Stomach (tissue), 9 donors: ENCODE measurements around the gene CCDC138. TPM values are rescaled to one million over a fixed set of nuclear protein-coding genes. Genes with fewer than 3 reads are reported as not detected.

Source experiments
- DNase-seq, 2 donors: peaks; one replicate each; pipeline versions ENCODE4 v3.0.0 to v3.0.0-alpha.2; 2013 to 2019
- H3K27ac ChIP-seq, 5 donors: fragments of 200-600 bp in 4 of 5; sonication (generic) in 4 of 5; one replicate each; pipeline ENCODE4 v1.5.1; 2013 to 2019; ENCODE audit warnings: mild to moderate bottlenecking in 1 of 5, moderate library complexity in 1 of 5
- H3K27me3 ChIP-seq, 3 donors: fragments of 200-600 bp; sonication (generic); one replicate each; pipeline ENCODE4 v1.5.1; 2017 to 2019; ENCODE audit warnings: mixed run types in 1 of 3
- H3K36me3 ChIP-seq, 4 donors: fragments of 200-600 bp; sonication (generic); 1 replicate in 3 of 4; 2 replicates in 1 of 4; pipeline ENCODE4 v1.5.1; 2016 to 2019
- H3K4me1 ChIP-seq, 4 donors: fragments of 200-600 bp; sonication (generic); one replicate each; pipeline ENCODE4 v1.5.1; 2016 to 2019
- H3K4me3 ChIP-seq, 4 donors: fragments of 200-600 bp; sonication (generic) in 3 of 4; one replicate each; pipeline ENCODE4 v1.5.1; 2016 to 2019; ENCODE audit warnings: mild to moderate bottlenecking in 1 of 4
- H3K9me3 ChIP-seq, 4 donors: fragments of 200-600 bp; sonication (generic); one replicate each; pipeline ENCODE4 v1.5.1; 2016 to 2019
- CTCF ChIP-seq, 7 experiments: fragments of 450-650 bp in 4 of 7; fragments of 200-600 bp in 3 of 7; sonication (generic) in 3 of 7; IDR thresholded peaks; one replicate each; pipeline ENCODE4 v1.5.1; 2016 to 2019; ENCODE audit warnings: antibody characterized with exemption in 7 of 7, control low read depth in 2 of 7, mild to moderate bottlenecking in 1 of 7
- EP300 ChIP-seq: sonication (generic); formaldehyde crosslinking; IDR thresholded peaks from one replicate; pipeline ENCODE4 v1.6.1; 2017; ENCODE audit warnings: antibody characterized with exemption
- POLR2A ChIP-seq, 4 donors: fragments of 450-650 bp; IDR thresholded peaks; one replicate each; pipeline ENCODE4 v1.6.1; 2016; ENCODE audit warnings: antibody characterized with exemption in 4 of 4, control low read depth in 2 of 4, mild to moderate bottlenecking in 1 of 4, moderate library complexity in 1 of 4
- POLR2AphosphoS5 ChIP-seq, 3 donors: sonication (generic); formaldehyde crosslinking; IDR thresholded peaks; one replicate each; pipeline ENCODE4 v1.6.1; 2016; ENCODE audit warnings: antibody characterized with exemption in 3 of 3
- WGBS, 5 donors: extraction: QIAGEN DNeasy Blood & Tissue Kit in 3 of 5; methylation state at CpG; one replicate each; pipeline versions ENCODE4 v1.1.5 to v1.1.7; 2013 to 2018; 5-methylcytosine and 5-hydroxymethylcytosine counted together
- intact Hi-C: fragments of 100-400 bp; cut with DNase I; formaldehyde crosslinking; loops from one replicate; pipeline ENCODE4 v1.15.1; 2023; ENCODE audit warnings: low total_unique reads
- polyA plus RNA-seq, 3 donors: library from polyadenylated mRNA; stranded (reverse); fragments of 200-250 nt; gene quantifications; one replicate each; pipeline ENCODE4 v1.2.3, GENCODE V29; 2013
- total RNA-seq, 5 donors: library from RNA; depleted of rRNA; stranded (reverse); fragments of >200 nt; gene quantifications; one replicate each; pipeline versions ENCODE4 v1.1.0 to v1.2.3, GENCODE V29; 2014 to 2016
- donor health status: healthy with polysubstance abuse.
- donor health status: Bipolar disorder and iron deficiency.
- donor health status: healthy.

Gene CCDC138
- total and polyA plus RNA-seq, 8 donors: 0.29 to 25.4 (median 1.9) TPM

- TF ChIP-seq EP300: no peak
- TF ChIP-seq POLR2A (IDR thresholded peaks at IDR 0.05): no peak
- no peak for TF ChIP-seq POLR2AphosphoS5 (IDR thresholded peaks at IDR 0.05)
- no peak for TF ChIP-seq CTCF (IDR thresholded peaks at IDR 0.05)
- intact Hi-C loops: no loop called here
- H3K4me3 ChIP-seq: no peak overlapping the region
- H3K9me3 ChIP-seq: peaks cover 0 to 7% (median 2%) of the 10 kb centered on the region in 4 donors
- H3K4me1 ChIP-seq: no peaks in the 10 kb centered on the region
- no peak overlapping the region for H3K27ac ChIP-seq
- no peaks in the 10 kb centered on the region for H3K27me3 ChIP-seq
- no peak for DNase-seq
- peaks cover 0 to 10% (median 2%) of the 10 kb centered on the region in 4 donors for H3K36me3 ChIP-seq
Observed at GRCh38 chr2:108841506-108841905, 54.9 kb downstream of the CCDC138 start.

- H3K4me1 ChIP-seq: no peaks in the 10 kb centered on the region
- intact Hi-C loops: no loop called here
- DNase-seq: no peak
- H3K27me3 ChIP-seq: no peaks in the 10 kb centered on the region
- no peak overlapping the region for H3K4me3 ChIP-seq
- peaks cover 4 to 20% (median 9%) of the 10 kb centered on the region in 4 donors for H3K36me3 ChIP-seq
- H3K27ac ChIP-seq: no peak overlapping the region
- H3K9me3 ChIP-seq: peaks cover 0 to under 1% (median 0%) of the 10 kb centered on the region in 4 donors
- TF ChIP-seq EP300 (no peak), POLR2A (IDR thresholded peaks at IDR 0.05) (no peak), CTCF (IDR thresholded peaks at IDR 0.05) (no peak), POLR2AphosphoS5 (IDR thresholded peaks at IDR 0.05) (no peak)
Observed at GRCh38 chr2:108845923-108846322, 59.4 kb downstream of the CCDC138 start.

GRCh38 chr2:108847000-108847399 is 60.4 kb downstream of the CCDC138 start:
- WGBS, 5 donors: 83 to 95% (median 89%) methylated on average over 1 of the region's 1 CpG
- no peak for TF ChIP-seq EP300
- no peak for TF ChIP-seq POLR2AphosphoS5 (IDR thresholded peaks at IDR 0.05)
- TF ChIP-seq CTCF (IDR thresholded peaks at IDR 0.05): no peak
- TF ChIP-seq POLR2A (IDR thresholded peaks at IDR 0.05): no peak
- Histone ChIP-seq H3K36me3 (peaks cover 5 to 25% (median 17%) of the 10 kb centered on the region in 4 donors), H3K4me1 (no peaks in the 10 kb centered on the region), H3K27me3 (no peaks in the 10 kb centered on the region), H3K27ac (no peak overlapping the region), H3K4me3 (no peak overlapping the region), H3K9me3 (no peaks in the 10 kb centered on the region)
- intact Hi-C loops: no loop called here
- no peak for DNase-seq

GRCh38 chr2:108852375-108852774 is 65.8 kb downstream of the CCDC138 start:
- no peaks in the 10 kb centered on the region for H3K9me3 ChIP-seq
- TF ChIP-seq EP300 (no peak), CTCF (IDR thresholded peaks at IDR 0.05) (no peak), POLR2A (IDR thresholded peaks at IDR 0.05) (no peak), POLR2AphosphoS5 (IDR thresholded peaks at IDR 0.05) (no peak)
- H3K27ac ChIP-seq: no peak overlapping the region
- intact Hi-C loops: no loop called here
- no peak overlapping the region for H3K4me3 ChIP-seq
- H3K36me3 ChIP-seq: peaks cover 5 to 29% (median 17%) of the 10 kb centered on the region in 4 donors
- no peaks in the 10 kb centered on the region for H3K4me1 ChIP-seq
- no peaks in the 10 kb centered on the region for H3K27me3 ChIP-seq
- DNase-seq: no peak
- WGBS, 5 donors: 96 to 98% (median 97%) methylated on average over 3 of the region's 3 CpGs
